Neural progenitor cell (in vitro differentiated cells): Measurements from ENCODE around the gene GPR161.

Experiments used
- CTCF ChIP-seq: fragments of 200-600 bp; sonication (generic); IDR thresholded peaks from 2 replicates; pipeline ENCODE4 v1.5.1; 2017; ENCODE audit warnings: antibody characterized with exemption, mild to moderate bottlenecking
- EZH2 ChIP-seq: fragments of 200-600 bp; sonication (generic); IDR thresholded peaks from 2 replicates; pipeline ENCODE4 v1.6.1; 2017; ENCODE audit warnings: antibody characterized with exemption, mild to moderate bottlenecking, moderate library complexity

- TF ChIP-seq CTCF, result no peak
- no peak for TF ChIP-seq EZH2
Measured at GRCh38 chr1:168053681-168054080, 83.0 kb downstream of the GPR161 start.
